Measurements from ENCODE around the gene FIG4.
A peak's percentile ranks its signal among the peaks of the same experiment; 100 is the strongest.
"Not testable (repeated sequence)": the region's sequence is repeated elsewhere in the genome, so short reads cannot be mapped to it uniquely, and the experiment has no call there.

The FIG4 gene

DNA sequence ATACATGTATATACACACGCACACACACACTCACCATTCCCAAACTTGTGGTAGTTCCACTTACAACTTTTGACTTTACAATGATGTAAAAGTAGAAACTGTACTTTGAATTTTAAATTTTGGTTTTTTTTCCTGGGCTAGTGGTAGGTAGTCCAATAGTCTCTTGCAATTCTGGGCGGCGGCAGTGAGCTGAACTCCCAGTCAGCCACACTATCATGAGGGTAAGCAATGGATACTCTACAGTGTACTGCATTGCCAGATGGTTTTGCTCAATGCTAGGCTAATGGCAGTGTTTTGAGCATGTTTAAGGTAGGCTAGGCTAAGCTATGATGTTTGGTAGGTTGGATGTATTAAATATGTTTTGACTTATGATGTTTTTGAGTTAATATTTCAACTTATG lies 150.8 kb downstream of the FIG4 start:
- no peak overlapping the region for H3K9ac ChIP-seq (ENCODE audit: low read depth, low read length)
- H3K27ac ChIP-seq (ENCODE audit: low read depth, low read length), result no peak overlapping the region
- H3K36me3 ChIP-seq (ENCODE audit: control insufficient read depth, insufficient read depth, low read length), result no peaks in the 10 kb centered on the region
- no peaks in the 10 kb centered on the region for H3K27me3 ChIP-seq (ENCODE audit: control insufficient read depth, insufficient read depth, low read length)
- no peaks in the 10 kb centered on the region for H3K4me1 ChIP-seq (ENCODE audit: control insufficient read depth, insufficient read depth, low read length)
- no peak overlapping the region for H3K4me3 ChIP-seq (ENCODE audit: low read depth, low read length)
- no peaks in the 10 kb centered on the region for H3K9me3 ChIP-seq (ENCODE audit: control insufficient read depth, insufficient read depth, low read length)

DNA sequence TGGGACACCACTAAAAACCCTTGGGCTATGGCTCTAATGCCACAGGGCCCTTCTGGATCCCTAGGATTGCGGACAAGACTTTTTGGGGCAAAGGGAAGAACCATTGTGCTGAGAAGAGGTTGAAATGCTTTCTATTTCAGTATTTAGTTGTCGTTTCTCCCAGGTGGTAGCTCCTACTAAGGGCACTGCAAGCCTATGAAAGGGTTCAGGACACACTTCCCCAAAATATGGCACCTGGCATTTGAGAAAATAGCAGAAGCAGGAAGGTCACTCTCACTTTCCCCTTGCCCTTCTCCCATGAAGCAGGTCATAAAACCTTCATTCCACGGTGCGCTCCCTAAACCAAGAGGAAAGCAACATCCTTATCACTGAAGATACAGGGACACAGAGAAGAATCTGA lies 161.6 kb downstream of the FIG4 start:
- Histone ChIP-seq H3K9me3 (ENCODE audit: control insufficient read depth, insufficient read depth, low read length) (no peaks in the 10 kb centered on the region; the same call in 1 of the 2 replicates), H3K36me3 (ENCODE audit: control insufficient read depth, insufficient read depth, low read length) (no peaks in the 10 kb centered on the region), H3K27me3 (ENCODE audit: control insufficient read depth, insufficient read depth, low read length) (no peaks in the 10 kb centered on the region), H3K9ac (ENCODE audit: low read depth, low read length) (no peak overlapping the region), H3K4me1 (ENCODE audit: control insufficient read depth, insufficient read depth, low read length) (peaks cover 14% of the 10 kb centered on the region), H3K4me3 (ENCODE audit: low read depth, low read length) (no peak overlapping the region), H3K27ac (ENCODE audit: low read depth, low read length) (no peak overlapping the region)

DNA sequence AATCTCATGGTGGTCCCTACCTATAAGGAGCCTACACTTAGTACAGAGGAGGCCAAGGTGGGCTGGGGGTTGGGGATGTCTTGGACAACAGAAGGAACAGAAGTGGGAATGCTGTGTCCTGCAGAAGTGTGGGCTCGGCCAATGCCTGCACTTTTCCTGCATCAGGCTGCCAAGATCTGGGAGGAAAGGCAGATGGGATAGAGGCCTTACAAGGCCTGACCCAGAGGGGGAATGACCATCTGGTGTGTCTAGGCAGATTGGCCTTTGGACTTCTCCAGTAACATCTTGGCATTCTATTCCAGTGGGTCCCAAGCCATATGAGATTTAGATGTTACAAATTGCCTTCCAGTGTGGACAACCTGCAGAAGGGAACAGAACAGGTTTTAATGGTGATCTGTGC lies 162.3 kb downstream of the FIG4 start:
- Histone ChIP-seq H3K27ac (ENCODE audit: low read depth, low read length) (no peak overlapping the region), H3K36me3 (ENCODE audit: control insufficient read depth, insufficient read depth, low read length) (no peaks in the 10 kb centered on the region), H3K9me3 (ENCODE audit: control insufficient read depth, insufficient read depth, low read length) (no peaks in the 10 kb centered on the region; the same call in 1 of the 2 replicates), H3K27me3 (ENCODE audit: control insufficient read depth, insufficient read depth, low read length) (no peaks in the 10 kb centered on the region), H3K4me3 (ENCODE audit: low read depth, low read length) (no peak overlapping the region), H3K4me1 (ENCODE audit: control insufficient read depth, insufficient read depth, low read length) (peaks cover 14% of the 10 kb centered on the region), H3K9ac (ENCODE audit: low read depth, low read length) (no peak overlapping the region)

DNA sequence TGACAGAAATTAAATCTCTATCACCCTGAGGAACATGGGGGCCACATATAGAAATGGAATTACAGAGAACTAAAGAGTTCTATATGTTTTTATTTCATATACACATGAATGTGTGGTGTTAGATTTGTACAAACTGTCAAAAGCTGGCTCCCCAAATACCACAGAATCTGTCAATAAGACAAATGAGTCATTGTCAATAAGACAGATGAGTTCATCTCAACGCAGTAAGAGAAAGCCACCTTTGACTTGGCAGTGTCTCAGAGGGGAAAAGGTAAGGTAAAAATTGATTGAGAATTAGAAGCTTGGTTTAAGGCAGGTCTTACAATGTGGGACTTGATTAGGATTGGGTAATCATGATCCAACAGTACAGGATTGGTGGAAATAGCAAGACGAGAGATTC lies 162.9 kb downstream of the FIG4 start:
- peaks cover 14% of the 10 kb centered on the region for H3K4me1 ChIP-seq (ENCODE audit: control insufficient read depth, insufficient read depth, low read length)
- H3K9me3 ChIP-seq (ENCODE audit: control insufficient read depth, insufficient read depth, low read length), result no peaks in the 10 kb centered on the region; the same call in 1 of the 2 replicates
- no peak overlapping the region for H3K4me3 ChIP-seq (ENCODE audit: low read depth, low read length)
- no peaks in the 10 kb centered on the region for H3K36me3 ChIP-seq (ENCODE audit: control insufficient read depth, insufficient read depth, low read length)
- no peak overlapping the region for H3K27ac ChIP-seq (ENCODE audit: low read depth, low read length)
- H3K9ac ChIP-seq (ENCODE audit: low read depth, low read length), result no peak overlapping the region
- H3K27me3 ChIP-seq (ENCODE audit: control insufficient read depth, insufficient read depth, low read length), result no peaks in the 10 kb centered on the region

DNA sequence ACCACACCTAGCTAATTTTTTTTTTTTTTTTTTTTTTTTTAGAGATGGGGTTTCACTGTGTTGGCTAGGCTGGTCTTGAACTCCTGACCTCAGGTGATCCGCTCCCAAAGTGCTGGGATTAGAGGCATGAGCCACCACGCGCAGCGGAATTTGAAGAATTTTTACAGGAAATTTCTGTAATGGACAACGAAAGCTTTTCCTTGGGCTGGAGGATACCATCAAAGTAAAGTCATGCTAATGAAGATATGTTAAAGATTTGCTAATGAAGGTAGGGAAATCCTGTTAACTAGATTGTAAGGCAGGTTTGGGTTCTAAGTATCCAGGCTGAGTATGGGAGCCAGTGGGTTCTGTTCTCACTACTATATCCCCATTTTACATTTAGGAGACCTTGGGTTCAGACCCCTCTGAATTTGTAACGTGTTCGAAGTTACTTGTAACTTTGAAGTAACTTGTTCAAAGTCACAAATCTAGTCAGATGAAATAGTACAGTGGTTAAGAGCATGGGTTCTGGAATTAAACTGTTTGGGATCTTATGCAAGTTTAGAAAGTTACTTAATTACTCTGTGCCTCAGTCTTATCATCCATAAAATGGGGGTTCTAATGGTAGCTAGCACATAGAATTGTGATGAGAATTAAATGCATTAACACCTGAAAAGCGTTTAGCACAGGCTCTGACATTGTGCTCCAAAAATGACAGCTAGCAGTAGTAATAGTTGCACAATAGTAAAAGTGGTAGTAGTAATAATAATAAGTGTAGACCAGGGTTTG lies 163.6 kb downstream of the FIG4 start:
- no peaks in the 10 kb centered on the region for H3K27me3 ChIP-seq (ENCODE audit: control insufficient read depth, insufficient read depth, low read length)
- no peak overlapping the region for H3K4me3 ChIP-seq (ENCODE audit: low read depth, low read length)
- peak overlapping the region; percentile 81 for H3K27ac ChIP-seq (ENCODE audit: low read depth, low read length)
- no peaks in the 10 kb centered on the region for H3K36me3 ChIP-seq (ENCODE audit: control insufficient read depth, insufficient read depth, low read length)
- no peak overlapping the region for H3K9ac ChIP-seq (ENCODE audit: low read depth, low read length)
- no peaks in the 10 kb centered on the region; the same call in 1 of the 2 replicates for H3K9me3 ChIP-seq (ENCODE audit: control insufficient read depth, insufficient read depth, low read length)
- peaks cover 14% of the 10 kb centered on the region for H3K4me1 ChIP-seq (ENCODE audit: control insufficient read depth, insufficient read depth, low read length)

DNA sequence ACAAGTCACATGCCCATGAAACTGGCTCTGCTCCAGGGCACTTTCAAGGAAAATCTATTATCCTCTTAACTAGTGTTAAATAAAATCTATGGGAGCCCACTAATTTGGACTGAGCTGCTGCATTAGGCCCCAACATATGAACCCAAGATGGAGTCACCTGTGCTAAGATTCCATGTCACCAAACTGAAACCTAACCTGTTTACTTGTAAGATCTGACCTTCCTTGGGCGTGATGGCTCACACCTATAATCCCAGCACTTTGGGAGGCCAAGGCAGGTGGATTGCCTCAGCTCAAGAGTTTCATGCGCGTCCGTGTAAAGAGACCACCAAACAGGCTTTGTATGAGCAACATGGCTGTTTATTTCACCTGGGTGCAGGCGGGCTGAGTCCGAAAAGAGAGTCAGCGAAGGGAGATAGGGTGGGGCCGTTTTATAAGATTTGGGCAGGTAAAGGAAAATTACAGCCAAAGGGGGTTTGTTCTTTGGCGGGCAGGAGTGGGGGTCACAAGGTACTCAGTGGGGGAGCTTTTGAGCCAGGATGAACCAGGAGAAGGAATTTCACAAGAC lies 164.5 kb downstream of the FIG4 start:
- not testable (repeated sequence) for H3K4me3 ChIP-seq (ENCODE audit: low read depth, low read length); H3K9me3 ChIP-seq (ENCODE audit: control insufficient read depth, insufficient read depth, low read length); H3K27me3 ChIP-seq (ENCODE audit: control insufficient read depth, insufficient read depth, low read length); H3K9ac ChIP-seq (ENCODE audit: low read depth, low read length); H3K36me3 ChIP-seq (ENCODE audit: control insufficient read depth, insufficient read depth, low read length)
- Histone ChIP-seq H3K4me1 (ENCODE audit: control insufficient read depth, insufficient read depth, low read length) (peaks cover 14% of the 10 kb centered on the region), H3K27ac (ENCODE audit: low read depth, low read length) (peak overlapping the region; percentile 81)

DNA sequence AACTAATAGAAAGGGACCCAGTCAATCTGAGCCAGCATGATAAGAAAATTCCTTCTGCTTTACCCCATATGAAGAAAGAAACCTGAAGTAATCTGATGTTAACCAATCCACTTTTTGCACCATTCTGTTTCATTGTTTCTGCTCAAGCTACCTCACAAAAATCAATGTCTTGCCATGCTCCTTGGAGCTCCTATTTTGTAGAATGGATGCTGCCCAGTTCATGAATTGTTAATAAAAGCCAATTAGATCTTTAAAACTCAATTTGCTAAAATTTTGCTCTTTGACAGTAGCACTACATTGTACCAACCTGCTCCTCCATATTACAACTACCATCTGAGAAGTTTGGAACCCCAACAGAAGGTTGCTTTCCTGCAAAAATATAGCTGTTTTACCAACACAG lies 170.8 kb downstream of the FIG4 start:
- Histone ChIP-seq H3K4me1 (ENCODE audit: control insufficient read depth, insufficient read depth, low read length) (no peaks in the 10 kb centered on the region), H3K27ac (ENCODE audit: low read depth, low read length) (no peak overlapping the region), H3K9me3 (ENCODE audit: control insufficient read depth, insufficient read depth, low read length) (no peaks in the 10 kb centered on the region), H3K27me3 (ENCODE audit: control insufficient read depth, insufficient read depth, low read length) (no peaks in the 10 kb centered on the region), H3K9ac (ENCODE audit: low read depth, low read length) (no peak overlapping the region), H3K36me3 (ENCODE audit: control insufficient read depth, insufficient read depth, low read length) (no peaks in the 10 kb centered on the region), H3K4me3 (ENCODE audit: low read depth, low read length) (no peak overlapping the region)

DNA sequence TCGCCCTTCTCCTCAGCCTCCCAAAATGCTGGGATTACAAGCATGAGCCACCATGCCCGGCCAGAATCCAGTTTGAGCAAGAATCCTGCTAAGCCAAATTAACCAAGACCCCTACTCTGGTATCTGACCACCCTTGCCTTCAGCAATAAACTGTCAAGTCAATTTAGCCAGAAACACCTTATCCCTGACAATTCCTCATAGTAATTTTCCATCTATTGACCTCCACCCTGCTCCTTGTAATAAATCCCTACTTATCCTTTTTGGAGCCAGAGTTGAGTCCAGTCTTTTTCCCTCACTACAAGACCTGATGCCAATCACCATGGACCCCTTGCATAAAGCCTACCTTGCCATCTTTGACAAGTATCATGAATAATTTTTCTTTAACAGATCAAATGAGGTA lies 173.0 kb downstream of the FIG4 start:
- no peaks in the 10 kb centered on the region for H3K27me3 ChIP-seq (ENCODE audit: control insufficient read depth, insufficient read depth, low read length)
- no peak overlapping the region for H3K9ac ChIP-seq (ENCODE audit: low read depth, low read length)
- peaks cover 3% of the 10 kb centered on the region; the same call in 1 of the 2 replicates for H3K4me1 ChIP-seq (ENCODE audit: control insufficient read depth, insufficient read depth, low read length)

DNA sequence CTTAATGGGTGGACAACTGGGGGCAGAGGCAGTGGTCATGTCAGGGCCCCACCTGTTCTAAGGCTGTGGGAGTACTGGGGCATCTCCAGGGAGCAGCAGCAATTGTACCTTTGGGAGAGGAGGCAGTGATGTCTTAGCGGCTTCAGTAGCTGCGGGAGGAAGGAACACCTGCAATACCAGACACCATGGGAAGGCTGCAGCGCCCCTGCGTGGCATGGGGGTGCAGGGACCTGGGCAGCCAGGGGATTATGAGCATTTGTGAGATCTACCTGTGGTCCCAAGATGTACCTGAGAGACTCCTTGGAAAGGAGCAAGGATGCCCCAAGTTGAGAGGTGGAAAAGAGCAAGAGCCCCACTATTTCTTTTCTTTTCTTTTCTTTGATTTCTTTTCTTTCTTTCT lies 174.9 kb downstream of the FIG4 start:
- Histone ChIP-seq H3K9me3 (ENCODE audit: control insufficient read depth, insufficient read depth, low read length) (no peaks in the 10 kb centered on the region), H3K4me3 (ENCODE audit: low read depth, low read length) (no peak overlapping the region), H3K9ac (ENCODE audit: low read depth, low read length) (no peak overlapping the region)

More for the DNA sequence above, 173.0 kb downstream of the FIG4 start:
- Histone ChIP-seq H3K9me3 (ENCODE audit: control insufficient read depth, insufficient read depth, low read length) (no peaks in the 10 kb centered on the region), H3K36me3 (ENCODE audit: control insufficient read depth, insufficient read depth, low read length) (no peaks in the 10 kb centered on the region), H3K27ac (ENCODE audit: low read depth, low read length) (no peak overlapping the region), H3K4me3 (ENCODE audit: low read depth, low read length) (no peak overlapping the region)

DNA sequence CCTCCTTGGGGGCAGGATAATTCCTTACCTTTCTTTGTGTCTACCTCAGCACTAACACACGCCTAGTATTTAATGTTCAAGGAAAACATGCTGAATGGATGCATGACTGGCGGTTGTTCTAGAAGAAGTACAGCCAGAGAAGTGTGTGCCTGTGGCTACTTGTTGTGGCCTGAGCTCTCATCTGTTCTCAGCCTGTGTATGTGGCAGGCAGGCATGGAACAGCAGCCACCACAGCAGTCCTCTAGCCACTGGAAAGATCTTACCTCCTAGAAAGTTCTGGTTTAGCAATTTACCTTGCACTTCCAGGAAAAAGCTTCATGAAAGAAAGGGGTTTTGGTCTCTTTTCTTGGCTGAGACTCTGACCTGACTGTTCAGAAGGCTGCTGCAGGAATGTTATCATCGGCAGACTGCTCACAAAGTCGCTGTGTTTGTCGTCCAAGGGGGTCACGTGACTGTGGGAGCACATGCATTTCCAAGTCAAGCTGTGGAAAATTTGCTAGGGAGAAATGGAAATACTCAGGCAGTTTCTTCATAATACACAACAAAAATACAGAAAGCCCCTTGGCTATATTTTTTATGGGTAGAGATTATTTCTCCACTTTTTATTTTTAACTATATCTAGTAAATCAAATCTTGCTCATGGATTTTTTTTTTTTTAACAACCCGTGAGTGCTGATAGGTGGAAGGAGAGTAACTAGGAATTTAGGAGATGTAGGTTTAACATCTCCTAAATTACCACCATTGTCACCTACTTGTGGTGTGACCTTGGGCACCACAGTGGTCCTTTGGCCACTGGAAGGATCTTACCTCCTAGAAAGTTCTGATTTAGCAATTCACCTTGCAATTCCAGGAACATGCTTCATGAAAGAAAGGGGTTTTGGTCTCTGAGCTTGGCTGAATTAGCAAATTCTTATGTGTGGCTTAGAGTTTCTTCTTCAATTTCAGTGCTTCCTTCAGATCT lies 176.2 kb downstream of the FIG4 start:
- H3K27me3 ChIP-seq (ENCODE audit: control insufficient read depth, insufficient read depth, low read length), result no peaks in the 10 kb centered on the region
- H3K27ac ChIP-seq (ENCODE audit: low read depth, low read length), result no peak overlapping the region
- H3K36me3 ChIP-seq (ENCODE audit: control insufficient read depth, insufficient read depth, low read length), result no peaks in the 10 kb centered on the region
- peaks cover 18% of the 10 kb centered on the region for H3K4me1 ChIP-seq (ENCODE audit: control insufficient read depth, insufficient read depth, low read length)
- no peak overlapping the region for H3K9ac ChIP-seq (ENCODE audit: low read depth, low read length)
- H3K4me3 ChIP-seq (ENCODE audit: low read depth, low read length), result no peak overlapping the region
- H3K9me3 ChIP-seq (ENCODE audit: control insufficient read depth, insufficient read depth, low read length), result no peaks in the 10 kb centered on the region

More for the DNA sequence above, 174.9 kb downstream of the FIG4 start:
- Histone ChIP-seq H3K36me3 (ENCODE audit: control insufficient read depth, insufficient read depth, low read length) (no peaks in the 10 kb centered on the region), H3K27ac (ENCODE audit: low read depth, low read length) (no peak overlapping the region), H3K4me1 (ENCODE audit: control insufficient read depth, insufficient read depth, low read length) (peaks cover 18% of the 10 kb centered on the region), H3K27me3 (ENCODE audit: control insufficient read depth, insufficient read depth, low read length) (no peaks in the 10 kb centered on the region)

DNA sequence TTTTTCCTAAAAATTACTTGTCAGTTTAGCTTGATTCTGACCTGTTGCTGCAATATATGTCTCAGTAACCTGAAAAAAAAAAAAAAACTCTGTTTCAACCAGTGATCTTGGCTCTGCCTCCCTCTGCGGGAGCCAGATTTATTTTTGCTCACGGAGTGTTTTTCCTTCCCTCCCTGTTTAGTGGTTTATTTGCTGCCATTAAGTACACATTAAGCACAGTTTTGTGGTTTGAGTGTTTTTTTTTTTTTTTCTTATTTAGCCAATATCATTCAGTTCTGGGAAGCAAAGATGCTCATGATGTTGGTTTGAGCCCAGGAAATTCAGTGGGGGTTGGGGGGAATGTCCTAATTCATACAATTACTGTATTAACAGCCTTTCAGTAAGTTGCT lies 176.9 kb downstream of the FIG4 start:
- H3K4me3 ChIP-seq (ENCODE audit: low read depth, low read length), result no peak overlapping the region
- no peaks in the 10 kb centered on the region for H3K9me3 ChIP-seq (ENCODE audit: control insufficient read depth, insufficient read depth, low read length)
- H3K9ac ChIP-seq (ENCODE audit: low read depth, low read length), result no peak overlapping the region
- H3K27me3 ChIP-seq (ENCODE audit: control insufficient read depth, insufficient read depth, low read length), result no peaks in the 10 kb centered on the region
- peaks cover 18% of the 10 kb centered on the region for H3K4me1 ChIP-seq (ENCODE audit: control insufficient read depth, insufficient read depth, low read length)
- H3K27ac ChIP-seq (ENCODE audit: low read depth, low read length), result no peak overlapping the region
- H3K36me3 ChIP-seq (ENCODE audit: control insufficient read depth, insufficient read depth, low read length), result no peaks in the 10 kb centered on the region
